SKM-1 treated with dmso at 0.1 percent for 144 hours (cell line): ENCODE results near the gene TTC9C.
"Not testable (repeated sequence)": the region's sequence is repeated elsewhere in the genome, so short reads cannot be mapped to it uniquely, and the experiment has no call there.

Source experiments
- DNase-seq: peaks from one replicate; lab custom pipeline; 2025; ENCODE audit not compliant: unreplicated experiment; lab: John Stamatoyannopoulos, UW

The TTC9C gene

DNA sequence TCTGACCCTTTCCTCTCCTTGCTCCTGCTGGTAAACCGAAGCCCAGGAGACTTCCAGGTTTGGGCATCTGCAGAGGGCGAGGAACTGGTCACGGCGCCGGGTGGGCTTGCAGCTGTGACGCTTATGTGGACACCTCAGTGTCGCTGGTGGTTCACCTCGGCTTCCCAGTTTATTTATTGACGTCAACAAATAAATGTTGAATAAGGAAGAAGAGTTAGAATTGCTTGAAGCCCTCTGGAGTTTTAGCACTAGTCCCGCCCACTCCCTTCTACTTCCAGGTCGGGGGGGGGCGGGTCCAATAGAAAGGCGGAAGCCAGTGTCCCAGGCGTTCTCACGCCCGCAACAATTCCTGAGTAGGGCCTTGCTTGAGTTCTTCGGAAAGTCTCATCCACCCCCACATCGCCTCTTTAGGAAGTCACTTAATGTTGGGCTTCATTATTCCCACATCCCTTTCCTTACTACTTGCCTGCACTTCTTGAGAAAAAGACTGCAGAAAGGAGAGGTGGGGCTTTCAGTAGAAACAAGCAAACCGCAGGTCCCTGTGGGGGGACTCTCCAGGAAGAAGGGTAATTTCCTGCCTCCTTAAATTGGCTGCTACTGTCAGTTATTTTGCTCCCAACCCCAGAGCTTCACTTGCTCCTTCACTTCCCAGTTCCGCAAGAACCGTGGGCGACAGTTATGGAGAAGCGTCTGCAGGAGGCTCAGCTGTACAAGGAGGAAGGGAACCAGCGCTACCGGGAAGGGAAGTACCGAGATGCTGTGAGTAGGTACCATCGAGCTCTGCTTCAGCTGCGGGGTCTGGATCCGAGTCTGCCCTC, at the start of gene TTC9C:
Gene TTC9C (plus strand): TSS at position 316 of the 818 bp plus-strand sequence. CDS start 363 bp downstream, at position 679.
- peak; percentile 88 for DNase-seq

- DNase-seq: peak; percentile 81
Observed at GRCh38 chr11:62678770-62679696, 49.3 kb upstream of the TTC9C start, which contains the start of gene UBXN1. Gene UBXN1 (minus strand): TSS chr11:62679073. CDS start chr11:62678923, 150 bp downstream.

DNA sequence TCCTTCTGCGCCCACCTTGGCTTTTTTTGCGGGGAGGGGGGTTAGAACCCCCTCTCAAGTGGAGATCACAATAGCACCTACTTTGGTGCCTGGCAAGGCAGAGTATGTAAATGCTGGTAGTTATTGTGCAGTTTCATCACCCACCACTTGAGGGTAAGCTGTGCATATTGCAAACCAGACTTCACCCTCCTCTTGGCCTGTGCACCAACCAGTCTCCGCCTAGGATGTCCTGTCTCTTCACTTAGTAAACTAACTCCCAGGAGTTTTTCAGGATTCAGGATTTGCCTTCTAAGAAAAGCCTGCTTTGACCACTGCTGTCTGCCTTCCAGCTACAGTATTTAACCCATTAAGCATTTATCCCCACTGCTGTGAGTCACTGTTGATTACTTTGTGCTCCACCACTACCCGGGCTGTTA, 47.5 kb upstream of the TTC9C start:
- peak; percentile 68 for DNase-seq

- no peak for DNase-seq
Observed at GRCh38 chr11:62682518-62682917, 45.8 kb upstream of the TTC9C start.

GRCh38 chr11:62687508-62688396, 40.5 kb upstream of the TTC9C start:
- DNase-seq: no peak

DNA sequence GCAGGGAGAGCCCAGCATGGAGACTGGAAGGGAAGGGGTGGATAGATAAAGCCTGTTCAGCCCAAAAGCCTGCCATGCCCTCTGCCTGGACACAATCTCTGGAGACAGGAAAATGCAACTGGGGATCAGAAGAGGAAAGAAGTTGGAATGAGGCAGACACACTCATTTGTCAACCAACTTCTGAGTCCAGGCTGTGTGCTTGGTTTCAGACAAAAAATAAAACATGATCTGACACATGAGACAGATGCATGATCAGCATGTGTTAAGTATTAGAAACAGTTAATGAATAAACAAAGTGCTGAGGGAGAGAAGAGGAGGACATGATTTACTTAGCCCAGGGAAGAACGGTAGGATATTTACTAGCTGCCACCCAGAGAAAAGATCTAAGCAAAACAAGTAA, 39.8 kb upstream of the TTC9C start:
- no peak for DNase-seq

DNA sequence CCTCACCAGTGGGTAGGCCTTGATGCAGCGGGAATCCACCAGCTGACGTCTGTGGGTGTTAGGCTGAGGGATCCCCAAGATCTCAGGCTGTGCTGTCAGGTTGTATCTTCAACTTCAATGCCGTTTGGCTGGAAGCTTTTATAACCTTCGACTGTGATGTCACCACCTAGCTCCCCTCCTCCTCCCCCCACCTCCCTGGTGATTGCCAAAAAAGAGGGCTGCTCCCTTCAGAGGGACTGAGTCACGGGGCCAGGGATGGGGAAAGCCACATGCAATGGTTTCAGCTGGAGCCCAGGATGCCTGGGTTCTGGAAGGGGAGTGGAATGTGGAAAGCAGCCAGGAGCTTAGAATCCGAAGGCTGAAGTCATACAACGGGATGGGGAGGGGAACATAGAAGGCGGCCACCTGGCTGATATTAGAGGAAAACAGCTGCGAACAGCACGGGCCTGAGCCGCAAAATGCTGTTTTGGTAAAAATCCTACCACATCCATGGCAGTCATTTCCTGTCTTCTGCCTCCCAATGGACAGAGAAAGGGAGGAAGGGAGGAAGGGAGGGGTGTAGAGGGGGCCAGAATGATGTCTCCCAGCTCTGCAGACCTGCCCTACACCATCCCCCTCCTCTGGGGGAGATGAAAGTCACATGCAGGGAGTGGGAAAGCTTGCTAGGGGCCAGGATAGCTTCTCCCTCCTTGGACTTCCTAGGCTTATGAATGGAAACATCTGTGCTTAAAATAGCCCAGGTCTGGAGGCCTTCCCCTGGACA, 38.7 kb upstream of the TTC9C start, which contains the start of gene LRRN4CL:
Gene LRRN4CL (minus strand): TSS at position 110 of the 763 bp plus-strand sequence. CDS start 1,022 bp downstream, outside the sequence.
- DNase-seq: no peak

GRCh38 chr11:62693624-62694023, 34.7 kb upstream of the TTC9C start:
- DNase-seq: not testable (repeated sequence)

GRCh38 chr11:62694455-62695167, 33.7 kb upstream of the TTC9C start:
- peak; percentile 63 for DNase-seq

DNA sequence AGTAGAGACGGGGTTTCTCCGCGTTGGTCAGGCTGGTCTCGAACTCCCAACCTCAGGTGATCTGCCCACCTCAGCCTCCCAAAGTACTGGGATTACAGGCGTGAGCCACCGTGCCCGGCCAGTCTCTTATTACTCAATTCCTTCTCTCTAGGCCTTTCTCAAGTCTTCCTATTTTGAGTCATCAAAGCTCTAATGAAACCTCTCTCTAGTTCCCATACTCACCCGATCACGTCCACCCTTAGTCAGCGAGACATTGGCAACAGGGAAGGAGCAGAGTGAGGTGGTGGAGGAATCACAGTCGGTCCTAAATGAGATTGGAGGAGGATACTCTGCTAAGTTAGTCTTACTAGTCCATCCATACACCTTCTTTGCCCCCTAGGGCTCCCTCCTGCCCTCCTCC, 26.0 kb upstream of the TTC9C start:
- no peak for DNase-seq

GRCh38 chr11:62703921-62704320, 24.4 kb upstream of the TTC9C start:
- not testable (repeated sequence) for DNase-seq

GRCh38 chr11:62705413-62705812, 22.9 kb upstream of the TTC9C start:
- no peak for DNase-seq

DNA sequence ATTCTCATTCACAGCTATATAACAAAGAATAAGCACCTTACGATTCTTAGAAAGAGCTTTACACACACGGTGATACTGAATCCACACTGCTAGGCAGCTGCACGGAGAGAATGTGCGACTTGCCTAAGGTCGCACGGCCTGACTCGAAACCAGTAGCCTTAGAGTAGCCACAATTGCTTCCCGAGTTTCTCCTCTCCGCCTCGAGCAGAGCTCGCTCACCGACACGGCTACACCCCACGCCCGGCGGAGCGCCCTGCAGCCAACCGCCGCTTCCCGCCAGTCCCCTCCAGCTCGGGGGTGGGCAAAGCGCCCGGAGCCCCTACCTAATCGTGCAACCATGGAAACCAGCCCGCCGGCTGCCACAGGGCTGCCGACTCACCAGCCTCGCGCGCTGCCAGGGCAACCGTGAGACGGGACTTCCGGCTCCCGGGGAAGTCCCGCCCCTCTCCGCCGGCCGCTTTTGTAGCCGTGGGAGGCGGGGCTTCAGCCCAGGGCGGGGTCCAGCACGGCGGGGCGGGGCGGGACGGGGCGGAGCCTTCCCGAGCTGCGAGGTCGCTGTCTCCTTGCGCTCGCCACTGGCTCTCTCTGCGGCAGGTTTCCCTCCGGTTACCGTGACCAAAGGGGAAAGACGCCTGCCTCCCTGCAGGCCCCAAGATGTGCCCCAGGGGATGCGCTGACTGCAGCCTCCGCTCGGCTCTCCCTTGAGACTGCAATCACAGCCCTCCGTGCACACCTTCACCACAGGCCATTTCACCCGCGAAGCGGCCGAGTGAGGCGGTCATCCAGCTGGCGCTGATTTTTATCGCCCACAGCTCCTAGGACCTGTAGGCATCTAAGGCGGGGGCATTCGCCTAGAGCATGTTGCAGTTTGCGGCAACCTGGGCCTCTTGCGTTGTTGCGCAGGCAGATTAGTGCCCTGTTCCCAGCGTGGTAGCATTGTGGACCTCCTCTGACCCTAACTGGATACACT, 22.1 kb upstream of the TTC9C start:
- DNase-seq: peak; percentile 78

DNA sequence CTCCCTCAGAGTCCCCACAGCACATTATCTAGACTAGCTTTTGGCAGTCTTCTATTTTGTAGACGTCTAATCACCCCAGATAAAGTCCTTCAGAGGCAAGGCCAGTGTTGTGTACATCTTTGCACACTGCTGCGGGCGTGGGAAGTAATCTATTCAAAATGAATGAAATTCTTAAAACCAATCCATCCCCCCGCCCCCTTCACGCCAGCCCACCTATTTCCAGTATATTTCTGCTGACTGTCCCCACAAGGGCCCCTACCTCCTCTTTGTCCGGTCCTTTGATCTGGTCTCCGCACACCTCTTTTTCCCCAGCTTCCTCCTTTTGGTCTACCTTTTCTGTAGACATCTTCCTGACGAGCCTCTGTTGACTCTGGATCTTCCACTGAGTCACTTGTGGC, 21.4 kb upstream of the TTC9C start:
- no peak for DNase-seq

GRCh38 chr11:62707277-62707861, 20.9 kb upstream of the TTC9C start, which contains the start of the genes BSCL2 and GNG3:
Gene BSCL2 (minus strand): TSS chr11:62707424. CDS start chr11:62707195, 229 bp downstream.
Gene GNG3 (plus strand): TSS chr11:62707676. CDS start chr11:62708296, 620 bp downstream.
- DNase-seq: no peak

GRCh38 chr11:62708392-62708791, 19.9 kb upstream of the TTC9C start:
- DNase-seq: no peak

DNA sequence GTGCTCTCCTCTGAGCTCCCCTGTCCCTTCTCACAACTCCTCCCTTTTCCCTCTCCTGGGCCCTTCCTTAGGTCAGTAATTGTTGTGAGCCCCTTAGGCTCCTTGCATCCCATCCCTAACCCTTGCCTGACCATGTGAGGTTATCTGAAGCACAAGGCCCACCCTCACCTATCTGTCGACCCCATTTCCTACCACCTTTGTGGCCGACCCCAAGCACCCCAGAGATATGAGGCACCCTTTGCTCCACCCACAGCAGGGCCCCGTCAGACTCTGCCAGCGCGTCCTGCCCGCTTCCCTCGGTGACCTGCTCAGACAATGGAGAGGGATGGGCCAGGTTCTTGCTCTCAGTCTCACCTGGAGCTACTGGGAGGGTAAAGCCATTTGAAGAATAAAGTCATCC, 19.5 kb upstream of the TTC9C start:
- no peak for DNase-seq
